Adipose tissue (tissue), 3 donors: ENCODE results near the gene BMAL1. TPM values are rescaled to one million over a fixed set of nuclear protein-coding genes. Genes with fewer than 3 reads are reported as not detected.

Experiments used
- H3K27ac ChIP-seq: one replicate; pipeline ENCODE4 v1.5.1; 2013; ENCODE audit warnings: low read depth, low read length
- WGBS, 3 donors: extraction: QIAGEN DNeasy Blood & Tissue Kit; methylation state at CpG; one replicate each; pipeline ENCODE4 v1.1.7; 2013; 5-methylcytosine and 5-hydroxymethylcytosine counted together
- polyA plus RNA-seq, 3 donors: library from polyadenylated mRNA; stranded (reverse); fragments of 200-250 nt; gene quantifications; one replicate each; pipeline ENCODE4 v1.2.3, GENCODE V29; 2013
- donor health status: healthy with polysubstance abuse.
- donor health status: Bipolar disorder and iron deficiency.
- donor health status: healthy.

Gene BMAL1
- polyA plus RNA-seq, 3 donors: 9.7 to 26.0 (median 17.1) TPM

- no peak overlapping the region for H3K27ac ChIP-seq
- WGBS, 3 donors: 67 to 92% (median 90%) methylated on average over 4 of the region's 4 CpGs
Observed at GRCh38 chr11:13259374-13259773, 18.2 kb upstream of the BMAL1 start.

GRCh38 chr11:13260201-13260962 is 17.2 kb upstream of the BMAL1 start:
- H3K27ac ChIP-seq: no peak overlapping the region
- WGBS, 3 donors: 64 to 72% (median 71%) methylated on average over 7 of the region's 7 CpGs

- no peak overlapping the region for H3K27ac ChIP-seq
- WGBS, 3 donors: 45 to 70% (median 57%) methylated on average over 16 of the region's 16 CpGs
Observed at GRCh38 chr11:13260963-13261588, 16.5 kb upstream of the BMAL1 start.

- no peak overlapping the region for H3K27ac ChIP-seq
- WGBS, 3 donors: 31 to 66% (median 40%) methylated on average over 8 of the region's 8 CpGs
Observed at GRCh38 chr11:13261591-13262061, 16.0 kb upstream of the BMAL1 start.

- 46 to 75% (median 54%) methylated on average over 3 of the region's 3 CpGs for WGBS, 3 donors
- no peak overlapping the region for H3K27ac ChIP-seq
Observed at GRCh38 chr11:13262096-13262495, 15.5 kb upstream of the BMAL1 start.

GRCh38 chr11:13268791-13269190 is 8.8 kb upstream of the BMAL1 start:
- no peak overlapping the region for H3K27ac ChIP-seq

GRCh38 chr11:13269775-13270174 is 7.8 kb upstream of the BMAL1 start:
- H3K27ac ChIP-seq: no peak overlapping the region

- H3K27ac ChIP-seq: no peak overlapping the region
- WGBS, 3 donors: 33 to 61% (median 58%) methylated on average over 1 of the region's 1 CpG
Observed at GRCh38 chr11:13271060-13271693, 6.4 kb upstream of the BMAL1 start.

GRCh38 chr11:13276454-13276831 is 1.1 kb upstream of the BMAL1 start:
- 10 to 13% (median 12%) methylated on average over 8 of the region's 8 CpGs for WGBS, 3 donors
- H3K27ac ChIP-seq: no peak overlapping the region

- H3K27ac ChIP-seq: no peak overlapping the region
- 0 to 1% (median 0%) methylated on average over 63 to 72 of the region's 72 CpGs for WGBS, 3 donors
Observed at GRCh38 chr11:13276832-13277767, 490 bp upstream of the BMAL1 start.

- 6 to 7% (median 6%) methylated on average over 51 to 61 of the region's 61 CpGs for WGBS, 3 donors
- no peak overlapping the region for H3K27ac ChIP-seq
Observed at GRCh38 chr11:13278609-13279486, 1.3 kb downstream of the BMAL1 start.

GRCh38 chr11:13279487-13279834 is 1.9 kb downstream of the BMAL1 start:
- H3K27ac ChIP-seq: no peak overlapping the region
- 74 to 79% (median 77%) methylated on average over 3 of the region's 3 CpGs for WGBS, 3 donors

- 43 to 57% (median 53%) methylated on average over 3 of the region's 3 CpGs for WGBS, 3 donors
- no peak overlapping the region for H3K27ac ChIP-seq
Observed at GRCh38 chr11:13280092-13280722, 2.6 kb downstream of the BMAL1 start.

- WGBS, 3 donors: 66 to 89% (median 87%) methylated on average over 3 of the region's 3 CpGs
- no peak overlapping the region for H3K27ac ChIP-seq
Observed at GRCh38 chr11:13280777-13281176, 3.2 kb downstream of the BMAL1 start.

- WGBS, 3 donors: 71 to 87% (median 81%) methylated on average over 4 of the region's 4 CpGs
- H3K27ac ChIP-seq: no peak overlapping the region
Observed at GRCh38 chr11:13283636-13284035, 6.0 kb downstream of the BMAL1 start.

GRCh38 chr11:13284776-13285588 is 7.4 kb downstream of the BMAL1 start:
- H3K27ac ChIP-seq: no peak overlapping the region
- 82 to 90% (median 83%) methylated on average over 11 of the region's 11 CpGs for WGBS, 3 donors
